Measurements from ENCODE around the gene SPRING1. TPM values are rescaled to one million over a fixed set of nuclear protein-coding genes. Genes with fewer than 3 reads are reported as not detected.

SPRING1 gene
- total and polyA plus RNA-seq, 9 donors = 9.0 to 20.5 (median 13.5) TPM

- Histone ChIP-seq H3K27ac (ENCODE audit: low read length) (no peak overlapping the region), H3K9me3 (replicated peaks; ENCODE audit: control insufficient read depth, low read depth, low read length) (no peaks in the 10 kb centered on the region)
Observed at GRCh38 chr12:116727261-116727660, 10.6 kb downstream of the SPRING1 start.

GRCh38 chr12:116726694-116727093, 11.2 kb downstream of the SPRING1 start:
- H3K36me3 ChIP-seq (ENCODE audit: control insufficient read depth, insufficient read depth, low read length) = peaks cover 7% of the 10 kb centered on the region
- peak; percentile 55 for DNase-seq
- no peak overlapping the region for H3K27ac ChIP-seq (ENCODE audit: low read length)
- no peaks in the 10 kb centered on the region for H3K27me3 ChIP-seq (ENCODE audit: control insufficient read depth, insufficient read depth, low read length)
- H3K9me3 ChIP-seq (replicated peaks; ENCODE audit: control insufficient read depth, low read depth, low read length) = no peaks in the 10 kb centered on the region
- peaks cover 7% of the 10 kb centered on the region for H3K4me1 ChIP-seq (ENCODE audit: control insufficient read depth, insufficient read depth, low read length)
- H3K4me3 ChIP-seq (ENCODE audit: low read length) = no peak overlapping the region
- WGBS (ENCODE audit: insufficient coverage) = 23% methylated on average over 2 of the region's 4 CpGs

More at GRCh38 chr12:116727261-116727660, 10.6 kb downstream of the SPRING1 start:
- H3K36me3 ChIP-seq (ENCODE audit: control insufficient read depth, insufficient read depth, low read length) = peaks cover 7% of the 10 kb centered on the region
- H3K4me1 ChIP-seq (ENCODE audit: control insufficient read depth, insufficient read depth, low read length) = peaks cover 7% of the 10 kb centered on the region
- no peak overlapping the region for H3K4me3 ChIP-seq (ENCODE audit: low read length)
- 81% methylated on average over 3 of the region's 3 CpGs for WGBS (ENCODE audit: insufficient coverage)
- DNase-seq = no peak
- H3K27me3 ChIP-seq (ENCODE audit: control insufficient read depth, insufficient read depth, low read length) = no peaks in the 10 kb centered on the region

- peaks cover 13% of the 10 kb centered on the region for H3K36me3 ChIP-seq (ENCODE audit: control insufficient read depth, insufficient read depth, low read length)
- no peak for DNase-seq
- no peaks in the 10 kb centered on the region for H3K9me3 ChIP-seq (replicated peaks; ENCODE audit: control insufficient read depth, low read depth, low read length)
- H3K27me3 ChIP-seq (ENCODE audit: control insufficient read depth, insufficient read depth, low read length) = no peaks in the 10 kb centered on the region
- no peak overlapping the region for H3K27ac ChIP-seq (ENCODE audit: low read length)
- no peak overlapping the region for H3K4me3 ChIP-seq (ENCODE audit: low read length)
- H3K4me1 ChIP-seq (ENCODE audit: control insufficient read depth, insufficient read depth, low read length) = peaks cover 17% of the 10 kb centered on the region
Observed at GRCh38 chr12:116722245-116722644, 15.6 kb downstream of the SPRING1 start.

GRCh38 chr12:116719731-116720528, 17.9 kb downstream of the SPRING1 start:
- Histone ChIP-seq H3K9me3 (replicated peaks; ENCODE audit: control insufficient read depth, low read depth, low read length) (no peaks in the 10 kb centered on the region), H3K36me3 (ENCODE audit: control insufficient read depth, insufficient read depth, low read length) (peaks cover 16% of the 10 kb centered on the region), H3K4me3 (ENCODE audit: low read length) (no peak overlapping the region), H3K27me3 (ENCODE audit: control insufficient read depth, insufficient read depth, low read length) (no peaks in the 10 kb centered on the region), H3K4me1 (ENCODE audit: control insufficient read depth, insufficient read depth, low read length) (peaks cover 22% of the 10 kb centered on the region), H3K27ac (ENCODE audit: low read length) (no peak overlapping the region)
- DNase-seq = no peak
- WGBS (ENCODE audit: insufficient coverage) = 80% methylated on average over 6 of the region's 15 CpGs

GRCh38 chr12:116718655-116719454, 19.0 kb downstream of the SPRING1 start:
- Histone ChIP-seq H3K9me3 (replicated peaks; ENCODE audit: control insufficient read depth, low read depth, low read length) (no peaks in the 10 kb centered on the region), H3K4me3 (ENCODE audit: low read length) (no peak overlapping the region), H3K4me1 (ENCODE audit: control insufficient read depth, insufficient read depth, low read length) (peaks cover 26% of the 10 kb centered on the region), H3K27ac (ENCODE audit: low read length) (no peak overlapping the region), H3K36me3 (ENCODE audit: control insufficient read depth, insufficient read depth, low read length) (peaks cover 16% of the 10 kb centered on the region), H3K27me3 (ENCODE audit: control insufficient read depth, insufficient read depth, low read length) (no peaks in the 10 kb centered on the region)
- 76% methylated on average over 2 of the region's 10 CpGs for WGBS (ENCODE audit: insufficient coverage)
- DNase-seq = no peak

GRCh38 chr12:116717466-116718437, 20.1 kb downstream of the SPRING1 start:
- 28% methylated on average over 16 of the region's 27 CpGs for WGBS (ENCODE audit: insufficient coverage)

GRCh38 chr12:116714175-116714574, 23.7 kb downstream of the SPRING1 start:
- DNase-seq = no peak
- no peak overlapping the region for H3K27ac ChIP-seq (ENCODE audit: low read length)
- H3K4me1 ChIP-seq (ENCODE audit: control insufficient read depth, insufficient read depth, low read length) = peaks cover 30% of the 10 kb centered on the region
- peaks cover 7% of the 10 kb centered on the region for H3K27me3 ChIP-seq (ENCODE audit: control insufficient read depth, insufficient read depth, low read length)
- no peak overlapping the region for H3K4me3 ChIP-seq (ENCODE audit: low read length)
- no peaks in the 10 kb centered on the region for H3K9me3 ChIP-seq (replicated peaks; ENCODE audit: control insufficient read depth, low read depth, low read length)
- peaks cover 3% of the 10 kb centered on the region for H3K36me3 ChIP-seq (ENCODE audit: control insufficient read depth, insufficient read depth, low read length)
- WGBS (ENCODE audit: insufficient coverage) = 68% methylated on average over 8 of the region's 9 CpGs

More at GRCh38 chr12:116717466-116718437, 20.1 kb downstream of the SPRING1 start:
- H3K4me1 ChIP-seq (ENCODE audit: control insufficient read depth, insufficient read depth, low read length) = peaks cover 26% of the 10 kb centered on the region
- no peaks in the 10 kb centered on the region for H3K27me3 ChIP-seq (ENCODE audit: control insufficient read depth, insufficient read depth, low read length)
- peak overlapping the region; percentile 16 for H3K27ac ChIP-seq (ENCODE audit: low read length)
- peaks cover 11% of the 10 kb centered on the region for H3K36me3 ChIP-seq (ENCODE audit: control insufficient read depth, insufficient read depth, low read length)
- no peaks in the 10 kb centered on the region for H3K9me3 ChIP-seq (replicated peaks; ENCODE audit: control insufficient read depth, low read depth, low read length)
- DNase-seq = peak; percentile 95
- peak overlapping the region; percentile 4 for H3K4me3 ChIP-seq (ENCODE audit: low read length)

- Histone ChIP-seq H3K27ac (ENCODE audit: low read length) (no peak overlapping the region), H3K27me3 (ENCODE audit: control insufficient read depth, insufficient read depth, low read length) (peaks cover 13% of the 10 kb centered on the region), H3K4me1 (ENCODE audit: control insufficient read depth, insufficient read depth, low read length) (peaks cover 35% of the 10 kb centered on the region), H3K36me3 (ENCODE audit: control insufficient read depth, insufficient read depth, low read length) (peaks cover 3% of the 10 kb centered on the region), H3K4me3 (ENCODE audit: low read length) (no peak overlapping the region), H3K9me3 (replicated peaks; ENCODE audit: control insufficient read depth, low read depth, low read length) (no peaks in the 10 kb centered on the region)
- WGBS (ENCODE audit: insufficient coverage) = 83% methylated on average over 1 of the region's 2 CpGs
- DNase-seq = no peak
Observed at GRCh38 chr12:116713527-116713926, 24.3 kb downstream of the SPRING1 start.

GRCh38 chr12:116712458-116713303, 25.2 kb downstream of the SPRING1 start:
- H3K27ac ChIP-seq (ENCODE audit: low read length) = no peak overlapping the region
- 69% methylated on average over 6 of the region's 17 CpGs for WGBS (ENCODE audit: insufficient coverage)
- DNase-seq = no peak
- H3K4me3 ChIP-seq (ENCODE audit: low read length) = no peak overlapping the region
- H3K4me1 ChIP-seq (ENCODE audit: control insufficient read depth, insufficient read depth, low read length) = peaks cover 31% of the 10 kb centered on the region
- peaks cover 3% of the 10 kb centered on the region for H3K36me3 ChIP-seq (ENCODE audit: control insufficient read depth, insufficient read depth, low read length)
- H3K27me3 ChIP-seq (ENCODE audit: control insufficient read depth, insufficient read depth, low read length) = peaks cover 13% of the 10 kb centered on the region
- no peaks in the 10 kb centered on the region for H3K9me3 ChIP-seq (replicated peaks; ENCODE audit: control insufficient read depth, low read depth, low read length)

Measured in muscle of leg (tissue), 11 donors.